HepG2 (cell line): ENCODE measurements around the gene CRYAB. TPM values are rescaled to one million over a fixed set of nuclear protein-coding genes. Genes with fewer than 3 reads are reported as not detected.

ENCODE experiments used
- HDAC1 ChIP-seq: sonication (generic); formaldehyde crosslinking; IDR thresholded peaks from 2 replicates; pipeline ENCODE4 v1.5.1; 2020; ENCODE audit warnings: mild to moderate bottlenecking, missing genetic modification reagents
- HINFP ChIP-seq: sonication (generic); formaldehyde crosslinking; IDR thresholded peaks from 2 replicates; pipeline ENCODE4 v1.4.0; 2020; ENCODE audit warnings: low read depth, mild to moderate bottlenecking, missing genetic modification reagents
- MEIS2 ChIP-seq: sonication (generic); formaldehyde crosslinking; IDR thresholded peaks from 2 replicates; pipeline ENCODE4 v1.9.0; 2021; ENCODE audit warnings: mild to moderate bottlenecking, missing genetic modification reagents
- MTERF4 ChIP-seq: sonication (generic); formaldehyde crosslinking; IDR thresholded peaks from 2 replicates; pipeline ENCODE4 v1.8.0; 2023; ENCODE audit warnings: mild to moderate bottlenecking, missing genetic modification reagents
- ZNF101 ChIP-seq: sonication (generic); formaldehyde crosslinking; IDR thresholded peaks from 2 replicates; pipeline ENCODE4 v1.4.0; 2020; ENCODE audit warnings: mild to moderate bottlenecking, low read depth, missing genetic modification reagents, borderline replicate concordance
- ZNF121 ChIP-seq: sonication (generic); formaldehyde crosslinking; IDR thresholded peaks from 2 replicates; pipeline ENCODE4 v1.5.0; 2020; ENCODE audit warnings: mild to moderate bottlenecking, missing genetic modification reagents
- ZNF281 ChIP-seq: sonication (generic); formaldehyde crosslinking; IDR thresholded peaks from 2 replicates; pipeline ENCODE4 v1.4.0; 2020; ENCODE audit warnings: missing genetic modification reagents, borderline replicate concordance
- ZNF318 ChIP-seq: sonication (generic); formaldehyde crosslinking; IDR thresholded peaks from 2 replicates; pipeline ENCODE4 v1.4.0; 2020; ENCODE audit warnings: mild to moderate bottlenecking, missing genetic modification reagents
- ZNF558 ChIP-seq: sonication (generic); formaldehyde crosslinking; IDR thresholded peaks from 2 replicates; pipeline ENCODE4 v1.9.0; 2022; ENCODE audit warnings: mild to moderate bottlenecking, missing genetic modification reagents, borderline replicate concordance
- ZNF709 ChIP-seq: sonication (generic); formaldehyde crosslinking; IDR thresholded peaks from 2 replicates; pipeline ENCODE4 v1.5.0; 2020; ENCODE audit warnings: mild to moderate bottlenecking, missing genetic modification reagents
- ZNF780A ChIP-seq: sonication (generic); formaldehyde crosslinking; IDR thresholded peaks from 2 replicates; pipeline ENCODE4 v1.8.0; 2022; ENCODE audit warnings: mild to moderate bottlenecking, missing genetic modification reagents, moderate library complexity
- polyA plus RNA-seq, 8 experiments: library from polyadenylated mRNA; depleted of rRNA in 3 of 8; stranded (reverse) in 7 of 8; unstranded in 1 of 8; fragments of >200 nt; fragmentation: Illumina TruSeq in 4 of 8; extraction: Trizol in 4 of 8; gene quantifications; 2 replicates each; pipeline versions ENCODE4 v1.2.1 to v1.2.3, GENCODE V29; 2011 to 2016; ENCODE audit warnings: low read depth in 4 of 8, missing spikeins in 1 of 8, mixed read lengths in 1 of 8; ENCODE audit not compliant: insufficient read depth in 1 of 8
- total RNA-seq, 5 experiments: library from RNA; depleted of rRNA; stranded (reverse); fragments of >200 nt; fragmentation: Illumina TruSeq; extraction: Trizol; gene quantifications; 2 replicates each; pipeline ENCODE4 v1.2.3, GENCODE V29; 2016; ENCODE audit warnings: low read depth in 1 of 5

The CRYAB gene
- total and polyA plus RNA-seq, 2 of the 13 experiments (the other 11 are each of a cell fraction or from before 2014, with no cell fraction given) = 0.55 to 1.1 TPM

GRCh38 chr11:111926505-111927391, 15.2 kb upstream of the CRYAB start (continued):
- TF ChIP-seq ZNF318 (CRISPR knock-in tag) (0 out of 2 replicates have a peak, but pooled peaks have one; percentile 63), ZNF121 (CRISPR knock-in tag) (no peak), HDAC1 (CRISPR knock-in tag) (0 out of 2 replicates have a peak, but pooled peaks have one; percentile 24), MEIS2 (CRISPR knock-in tag) (peak; percentile 28; the same call in 1 of the 2 replicates), ZNF709 (CRISPR knock-in tag) (0 out of 2 replicates have a peak, but pooled peaks have one; percentile 45), HINFP (CRISPR knock-in tag) (peak; percentile 58; the same call in 1 of the 2 replicates), ZNF101 (CRISPR knock-in tag) (no peak), ZNF558 (CRISPR knock-in tag) (0 out of 2 replicates have a peak, but pooled peaks have one; percentile 24), ZNF281 (CRISPR knock-in tag) (peak; percentile 20; the same call in 1 of the 2 replicates), MTERF4 (CRISPR knock-in tag) (0 out of 2 replicates have a peak, but pooled peaks have one; percentile 31), ZNF780A (no peak)
